ENCODE measurements around the gene TCN2.

DNA sequence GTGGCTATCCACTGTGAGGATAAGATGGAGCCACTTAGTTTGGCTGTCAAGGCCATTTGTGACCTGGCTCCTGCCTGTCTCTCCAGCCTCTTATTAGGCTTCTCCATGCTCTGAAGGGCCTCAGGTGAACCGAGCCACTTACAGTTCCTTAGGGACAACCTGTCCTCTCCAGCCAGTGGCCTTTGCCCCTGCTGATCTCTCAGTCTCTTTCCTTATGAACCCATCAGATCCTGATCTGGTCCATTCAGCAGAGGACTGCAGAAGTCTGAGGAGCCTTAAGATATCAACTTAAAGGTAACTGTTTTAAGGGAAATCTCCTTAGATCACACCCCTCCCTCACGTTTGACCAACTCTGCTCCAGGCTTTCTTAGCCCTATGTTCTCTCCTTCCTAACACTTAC, 58.3 kb downstream of the TCN2 start:
- TF ChIP-seq, protein P1, sequence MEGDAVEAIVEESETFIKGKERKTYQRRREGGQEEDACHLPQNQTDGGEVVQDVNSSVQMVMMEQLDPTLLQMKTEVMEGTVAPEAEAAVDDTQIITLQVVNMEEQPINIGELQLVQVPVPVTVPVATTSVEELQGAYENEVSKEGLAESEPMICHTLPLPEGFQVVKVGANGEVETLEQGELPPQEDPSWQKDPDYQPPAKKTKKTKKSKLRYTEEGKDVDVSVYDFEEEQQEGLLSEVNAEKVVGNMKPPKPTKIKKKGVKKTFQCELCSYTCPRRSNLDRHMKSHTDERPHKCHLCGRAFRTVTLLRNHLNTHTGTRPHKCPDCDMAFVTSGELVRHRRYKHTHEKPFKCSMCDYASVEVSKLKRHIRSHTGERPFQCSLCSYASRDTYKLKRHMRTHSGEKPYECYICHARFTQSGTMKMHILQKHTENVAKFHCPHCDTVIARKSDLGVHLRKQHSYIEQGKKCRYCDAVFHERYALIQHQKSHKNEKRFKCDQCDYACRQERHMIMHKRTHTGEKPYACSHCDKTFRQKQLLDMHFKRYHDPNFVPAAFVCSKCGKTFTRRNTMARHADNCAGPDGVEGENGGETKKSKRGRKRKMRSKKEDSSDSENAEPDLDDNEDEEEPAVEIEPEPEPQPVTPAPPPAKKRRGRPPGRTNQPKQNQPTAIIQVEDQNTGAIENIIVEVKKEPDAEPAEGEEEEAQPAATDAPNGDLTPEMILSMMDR (conservative IDR thresholded peaks at IDR 0.05 in 1 of 2, IDR thresholded peaks at IDR 0.05 in 1 of 2; ENCODE audit: low read depth in 1 of 2, low read length in 2 of 2): no peak
- no peak for TF ChIP-seq EZH2 (IDR thresholded peaks at IDR 0.05; ENCODE audit: low read length, missing control alignments)
